ENCODE measurements around the gene WNT9B. TPM values are rescaled to one million over a fixed set of nuclear protein-coding genes. Genes with fewer than 3 reads are reported as not detected.

Gene WNT9B
- total RNA-seq, 1 experiment from 2014 or later: not detected

GRCh38 chr17:46841561-46842379, 9.6 kb upstream of the WNT9B start:
- Histone ChIP-seq H3K27me3 (ENCODE audit: control insufficient read depth, insufficient read depth, low read length) (peaks cover 3% of the 10 kb centered on the region; the same call in 1 of the 2 replicates), H3K4me1 (ENCODE audit: control insufficient read depth, insufficient read depth, low read length) (no peaks in the 10 kb centered on the region), H3K27ac (ENCODE audit: low read length) (no peak overlapping the region), H3K36me3 (ENCODE audit: control insufficient read depth, insufficient read depth, low read length) (no peaks in the 10 kb centered on the region), H3K4me3 (ENCODE audit: low read depth in 2 of 2, low read length in 2 of 2) (peak overlapping the region; percentile 7 to 26; a peak in 3 of 4 replicates), H3K9me3 (ENCODE audit: control insufficient read depth, insufficient read depth, low read depth, low read length) (no peaks in the 10 kb centered on the region)
- in situ Hi-C loops (cut with HindIII; ENCODE audit: low pct_unique_long_range_greater_than_20kb, low sequenced_read_pairs) (no loop called here), intact Hi-C loops (cut with micrococcal nuclease; ENCODE audit: unreplicated experiment) (loop anchor here (10.0 kb wide), 1 partner anchor 83 kb away; the partner anchor contains the start of gene GOSR2)
- ATAC-seq (peak; percentile 86), DNase-seq (ENCODE audit: low read depth, low spot score) (no peak)
- TF ChIP-seq POLR2AphosphoS5 (IDR thresholded peaks at IDR 0.05; ENCODE audit: low read depth, low read length) (no peak), REST (IDR thresholded peaks at IDR 0.05; ENCODE audit: insufficient read depth in 1 of 2, low read depth in 2 of 2, low read length in 1 of 2) (no peak), TCF7L2 (IDR thresholded peaks at IDR 0.05; ENCODE audit: low read depth, low read length) (no peak), SIN3A (IDR thresholded peaks at IDR 0.05; ENCODE audit: borderline replicate concordance, insufficient read depth, low read depth, low read length) (no peak)
- TF ChIP-seq, protein P1, sequence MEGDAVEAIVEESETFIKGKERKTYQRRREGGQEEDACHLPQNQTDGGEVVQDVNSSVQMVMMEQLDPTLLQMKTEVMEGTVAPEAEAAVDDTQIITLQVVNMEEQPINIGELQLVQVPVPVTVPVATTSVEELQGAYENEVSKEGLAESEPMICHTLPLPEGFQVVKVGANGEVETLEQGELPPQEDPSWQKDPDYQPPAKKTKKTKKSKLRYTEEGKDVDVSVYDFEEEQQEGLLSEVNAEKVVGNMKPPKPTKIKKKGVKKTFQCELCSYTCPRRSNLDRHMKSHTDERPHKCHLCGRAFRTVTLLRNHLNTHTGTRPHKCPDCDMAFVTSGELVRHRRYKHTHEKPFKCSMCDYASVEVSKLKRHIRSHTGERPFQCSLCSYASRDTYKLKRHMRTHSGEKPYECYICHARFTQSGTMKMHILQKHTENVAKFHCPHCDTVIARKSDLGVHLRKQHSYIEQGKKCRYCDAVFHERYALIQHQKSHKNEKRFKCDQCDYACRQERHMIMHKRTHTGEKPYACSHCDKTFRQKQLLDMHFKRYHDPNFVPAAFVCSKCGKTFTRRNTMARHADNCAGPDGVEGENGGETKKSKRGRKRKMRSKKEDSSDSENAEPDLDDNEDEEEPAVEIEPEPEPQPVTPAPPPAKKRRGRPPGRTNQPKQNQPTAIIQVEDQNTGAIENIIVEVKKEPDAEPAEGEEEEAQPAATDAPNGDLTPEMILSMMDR (IDR thresholded peaks at IDR 0.05): peak; percentile 94
- ChIA-PET CTCF (interaction anchor here (0.6 kb wide), 1 partner anchor 8 kb away, joined by 3 read pairs; no protein-coding TSS in a partner anchor), POLR2A (no interaction called here)
- no TSS peak for BruUV-seq (replicated peaks)

DNA sequence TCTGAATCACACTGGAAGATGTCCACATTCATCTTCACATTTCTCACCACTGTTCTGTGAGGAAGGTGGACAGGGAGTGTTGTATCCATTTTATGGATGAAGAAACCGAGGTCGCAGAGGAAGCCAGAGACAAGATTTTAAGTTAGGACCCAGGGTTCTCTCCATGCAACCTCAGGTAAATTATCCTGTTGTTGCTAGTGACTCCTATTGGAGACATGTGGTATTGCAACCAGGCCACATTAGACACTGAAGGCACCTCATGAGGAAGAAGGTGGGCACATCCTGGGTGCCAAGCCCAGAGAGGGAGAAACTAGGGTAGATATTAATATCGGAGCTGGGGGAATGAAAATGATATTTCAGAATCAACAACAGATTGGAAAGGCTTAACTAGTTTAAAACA, 8.5 kb upstream of the WNT9B start:
- in situ Hi-C loops (cut with HindIII; ENCODE audit: low pct_unique_long_range_greater_than_20kb, low sequenced_read_pairs): no loop called here
- no peak for TF ChIP-seq REST (IDR thresholded peaks at IDR 0.05; ENCODE audit: insufficient read depth in 1 of 2, low read depth in 2 of 2, low read length in 1 of 2)
- TF ChIP-seq, protein P1 (IDR thresholded peaks at IDR 0.05): peak; percentile 68
- ChIA-PET POLR2A (no interaction called here), CTCF (interaction anchor here (0.6 to 0.9 kb wide), 2 partner anchors 20 to 32 kb away, joined by 3 to 5 read pairs; no protein-coding TSS in a partner anchor)
- no peak overlapping the region for H3K27ac ChIP-seq (ENCODE audit: low read length)
- H3K4me1 ChIP-seq (ENCODE audit: control insufficient read depth, insufficient read depth, low read length): no peaks in the 10 kb centered on the region
- no peak for ATAC-seq
- no peak for DNase-seq (ENCODE audit: low read depth, low spot score)
- H3K27me3 ChIP-seq (ENCODE audit: control insufficient read depth, insufficient read depth, low read length): peaks cover 3% of the 10 kb centered on the region; the same call in 1 of the 2 replicates
- H3K36me3 ChIP-seq (ENCODE audit: control insufficient read depth, insufficient read depth, low read length): no peaks in the 10 kb centered on the region
- no TSS peak for BruUV-seq (replicated peaks)
- intact Hi-C loops (cut with micrococcal nuclease; ENCODE audit: unreplicated experiment): loop anchor here (10.0 kb wide), 1 partner anchor 82 kb away; the partner anchor contains the start of gene GOSR2
- no peak overlapping the region for H3K4me3 ChIP-seq (ENCODE audit: low read depth in 2 of 2, low read length in 2 of 2)
- no peaks in the 10 kb centered on the region for H3K9me3 ChIP-seq (ENCODE audit: control insufficient read depth, insufficient read depth, low read depth, low read length)

Measured in Panc1 (cell line).